GM18858 (cell line): ENCODE measurements around the gene NFIB.

Experiments
- ATAC-seq: cut with Tn5 transposase; IDR thresholded peaks from one replicate; pipeline ENCODE4 v1.9.1; 2021; ENCODE audit not compliant: unreplicated experiment

Gene NFIB

DNA sequence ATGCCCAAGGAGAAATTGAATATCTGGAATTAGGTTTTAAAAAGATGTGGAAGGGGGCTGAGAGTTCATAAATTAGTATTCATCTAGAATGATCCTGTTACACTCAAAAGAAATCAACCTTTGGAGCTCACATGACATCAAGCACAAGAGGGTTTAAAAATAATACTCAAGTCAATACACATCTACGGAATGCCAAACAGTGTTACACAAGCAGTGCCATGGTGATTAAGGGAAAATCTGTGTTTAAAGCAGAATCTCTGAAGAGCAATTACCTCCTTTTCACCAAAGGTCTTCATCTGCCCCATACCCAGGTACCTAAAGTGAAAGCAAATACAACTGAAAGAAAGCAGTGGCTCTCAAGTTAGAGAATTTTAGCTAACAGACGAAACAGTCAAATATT, 261.6 kb downstream of the NFIB start:
- ATAC-seq: no peak

DNA sequence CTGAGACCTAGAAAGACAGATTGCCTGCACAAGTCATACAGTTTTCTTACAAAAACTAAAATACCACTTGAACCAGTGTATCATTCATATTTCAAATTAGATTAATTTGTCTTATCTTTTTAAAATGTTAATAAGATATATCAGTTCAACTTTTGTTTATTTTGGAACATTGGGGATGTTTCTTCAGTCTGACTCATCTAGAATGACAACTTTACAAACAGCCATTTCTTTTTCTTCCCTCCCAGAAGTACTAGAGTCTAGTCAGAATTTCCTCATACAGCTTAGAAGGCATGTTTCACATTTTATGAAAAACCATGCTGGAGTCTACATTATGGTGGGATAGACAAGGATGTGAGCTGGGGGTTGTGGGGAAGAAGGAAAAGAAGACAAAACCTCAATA, 262.5 kb downstream of the NFIB start:
- no peak for ATAC-seq

DNA sequence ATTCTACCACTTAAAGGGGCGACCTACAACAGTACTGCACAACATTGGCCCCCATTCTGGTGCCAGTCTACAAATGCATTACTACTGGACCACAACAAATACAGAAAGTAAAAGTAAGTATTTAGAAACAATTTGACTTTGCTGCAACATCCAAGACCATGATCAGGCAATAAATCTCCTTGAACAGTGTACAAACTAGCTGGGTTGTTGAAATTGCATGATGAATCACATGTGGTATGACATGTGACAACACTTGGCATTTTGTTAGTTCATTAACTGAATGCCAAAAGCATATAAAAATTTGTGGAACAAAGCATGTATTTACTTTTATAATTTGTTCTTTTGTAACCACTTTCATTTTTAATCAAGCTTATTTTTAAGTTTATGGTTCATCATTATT, 270.5 kb downstream of the NFIB start:
- no peak for ATAC-seq

DNA sequence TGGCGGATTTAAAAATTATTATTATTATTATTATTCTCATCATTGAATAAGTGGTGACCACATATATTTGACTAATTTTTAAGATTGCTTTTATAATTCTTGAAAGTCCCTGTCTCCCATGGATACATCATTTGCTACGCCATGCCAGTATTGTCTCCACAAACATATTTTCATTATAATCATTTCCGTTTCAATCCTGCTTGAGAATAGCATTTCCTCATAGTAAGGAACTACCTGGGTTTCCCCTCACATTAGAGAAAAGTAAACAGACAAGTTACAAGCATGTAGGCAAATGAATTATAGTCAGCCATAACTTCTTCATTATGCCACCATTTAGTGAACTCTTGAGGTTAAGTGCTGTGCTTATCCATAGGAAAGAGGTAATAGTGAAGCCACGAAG, 276.6 kb downstream of the NFIB start:
- ATAC-seq: no peak

DNA sequence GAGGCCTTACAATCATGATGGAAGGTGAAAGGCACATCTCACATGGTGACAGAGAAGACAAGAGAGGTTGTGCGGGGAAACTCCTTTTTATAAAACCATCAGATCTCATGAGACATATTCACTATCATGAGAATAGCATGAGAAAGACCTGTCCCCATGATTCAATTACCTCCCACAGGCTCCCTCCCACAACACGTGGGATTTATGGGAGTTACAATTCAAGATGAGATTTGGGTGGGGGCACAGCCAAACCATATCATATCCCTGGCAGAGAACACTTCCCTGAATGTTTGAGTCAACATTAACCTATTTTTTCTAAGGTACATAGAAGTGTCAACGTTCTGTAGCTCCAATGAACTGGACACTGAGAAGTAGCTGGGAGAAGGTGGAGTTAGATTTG, 280.9 kb downstream of the NFIB start:
- ATAC-seq: no peak
